Globus pallidus (tissue), 1 donor: ENCODE data around the gene TPM2.
"Not testable (repeated sequence)": the region's sequence is repeated elsewhere in the genome, so short reads cannot be mapped to it uniquely, and the experiment has no call there.

Experiments
- DNase-seq: peaks from one replicate; pipeline ENCODE4 v3.0.0-alpha.2; 2015; ENCODE audit warnings: low spot score

Gene TPM2

GRCh38 chr9:35656348-35656747 lies 33.4 kb downstream of the TPM2 start:
- no peak for DNase-seq

- DNase-seq, result no peak
Measured at GRCh38 chr9:35653611-35654010, 36.1 kb downstream of the TPM2 start.

DNA sequence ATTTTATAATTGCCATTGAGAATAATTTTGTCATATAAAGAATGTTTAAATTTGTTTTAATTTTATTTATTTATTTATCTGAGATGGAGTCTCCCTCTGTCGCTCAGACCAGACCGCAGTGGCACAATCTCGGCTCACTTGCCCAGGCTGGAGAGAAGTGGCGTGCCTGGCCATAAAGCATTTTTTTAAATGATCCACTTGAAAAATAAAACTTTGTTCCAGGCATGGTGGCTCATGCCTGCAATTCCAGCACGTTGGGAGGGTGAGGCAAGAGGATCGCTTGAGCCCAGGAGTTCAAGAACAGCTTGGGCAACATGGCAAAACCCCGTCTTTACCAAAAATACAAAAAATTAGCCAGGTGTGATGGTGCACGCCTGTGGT lies 36.9 kb downstream of the TPM2 start:
- no peak for DNase-seq

DNA sequence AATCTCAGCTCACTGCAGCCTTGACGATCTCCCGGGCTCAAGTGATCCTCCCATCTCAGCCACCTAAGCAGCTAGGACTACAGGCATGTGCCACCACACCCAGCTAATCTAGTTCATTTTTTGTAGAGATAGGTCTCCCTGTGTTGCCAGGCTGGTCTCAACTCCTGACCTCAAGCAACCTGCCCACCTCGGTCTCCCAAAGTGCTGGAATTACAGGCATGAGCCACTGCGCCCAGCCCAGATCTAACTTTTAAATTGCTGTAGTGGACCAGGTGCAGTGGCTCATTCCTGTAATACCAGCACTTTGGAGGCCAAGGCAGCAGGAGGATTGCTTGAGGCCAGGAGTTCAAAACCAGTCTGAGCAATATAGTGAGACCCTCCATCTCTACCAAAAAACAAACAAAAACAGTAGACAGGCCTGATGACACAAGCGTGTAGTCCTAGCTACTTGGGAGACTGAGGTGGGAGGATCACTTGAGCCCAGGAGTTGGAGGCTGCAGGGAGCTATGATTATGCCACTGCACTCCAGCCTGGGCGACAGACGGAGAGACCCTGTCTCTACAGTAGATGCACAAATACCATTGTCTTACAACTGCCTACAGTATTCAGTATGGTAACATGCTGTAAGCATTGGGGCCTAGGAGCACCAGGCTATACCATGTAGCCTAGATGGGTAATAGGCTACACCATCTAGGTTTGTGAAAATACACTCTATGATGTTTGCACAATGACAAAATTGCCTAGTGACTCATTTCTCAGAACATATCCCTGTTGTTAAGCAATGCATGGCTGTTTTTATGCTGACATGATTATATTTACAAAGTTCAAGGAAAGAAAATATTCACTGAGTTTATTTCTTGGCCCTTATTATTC lies 37.5 kb downstream of the TPM2 start:
- DNase-seq, result no peak

DNA sequence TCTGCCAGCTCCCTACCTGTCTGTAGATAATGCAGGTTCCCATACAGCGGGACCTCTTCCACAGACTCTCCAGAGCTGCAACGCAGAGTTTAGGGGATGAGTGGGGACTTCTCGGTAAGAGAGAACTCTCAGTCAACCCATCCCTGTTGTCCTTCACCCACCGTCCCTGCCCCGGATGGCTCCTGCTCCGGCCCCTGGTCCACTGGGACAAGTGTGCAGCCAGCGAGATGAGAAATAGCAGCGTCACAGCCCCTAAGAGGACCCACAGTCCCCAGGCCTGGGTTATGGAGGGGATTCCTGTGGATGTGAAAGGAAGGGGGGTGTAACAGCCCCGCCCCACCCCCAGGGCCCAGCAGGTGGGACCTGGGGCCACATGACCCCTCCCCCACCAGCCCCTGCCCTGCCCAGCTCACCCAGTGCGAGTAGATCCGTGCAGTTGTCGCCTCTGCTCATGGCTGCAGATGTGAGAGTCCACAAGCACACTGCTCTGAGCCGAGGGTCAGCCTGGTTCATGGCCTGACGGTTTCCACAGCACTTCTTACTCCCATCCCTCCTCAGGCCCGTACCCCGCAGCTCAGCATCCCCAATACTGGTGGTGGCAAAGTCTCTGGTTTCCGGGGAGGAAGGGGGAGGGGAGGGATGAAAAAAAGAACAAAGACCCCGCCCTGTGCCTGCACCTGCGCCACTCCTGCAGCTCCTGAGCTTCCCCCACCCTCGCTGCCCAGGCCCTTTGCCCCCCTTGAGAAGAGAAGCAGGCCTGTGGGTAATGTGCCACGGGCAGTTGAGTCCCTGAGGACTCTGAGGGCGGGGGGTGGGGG lies 39.2 kb downstream of the TPM2 start, which contains the start of gene SIT1:
TSS of gene SIT1 (minus strand) at position 591 of the 818 bp plus-strand sequence. CDS start at position 513, 78 bp downstream.
- no peak for DNase-seq

- no peak for DNase-seq
Measured at GRCh38 chr9:35649431-35650340, 40.0 kb downstream of the TPM2 start.

- DNase-seq, result peak; percentile 85
Measured at GRCh38 chr9:35646533-35647265, 43.0 kb downstream of the TPM2 start.

- no peak for DNase-seq
Measured at GRCh38 chr9:35646153-35646532, 43.6 kb downstream of the TPM2 start.

DNA sequence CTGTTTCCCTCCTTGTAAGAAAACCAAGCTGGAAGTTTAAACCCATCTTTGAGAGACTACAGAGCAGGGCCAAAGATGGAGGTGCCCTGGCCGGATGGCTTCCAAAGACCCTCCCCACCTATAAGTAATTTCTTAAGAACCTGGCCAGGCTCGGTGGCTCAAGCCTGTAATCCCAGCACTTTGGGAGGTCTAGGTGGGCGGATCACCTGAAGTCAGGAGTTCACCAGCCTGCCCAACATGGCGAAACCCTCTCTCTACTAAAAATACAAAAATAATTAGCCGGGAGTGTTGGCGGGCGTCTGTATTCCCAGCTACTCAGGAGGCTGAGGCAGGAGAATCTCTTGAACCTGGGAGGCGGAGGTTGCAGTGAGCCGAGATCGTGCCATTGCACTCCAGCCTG lies 44.0 kb downstream of the TPM2 start:
- not testable (repeated sequence) for DNase-seq

GRCh38 chr9:35643046-35643445 lies 46.7 kb downstream of the TPM2 start:
- DNase-seq, result no peak

DNA sequence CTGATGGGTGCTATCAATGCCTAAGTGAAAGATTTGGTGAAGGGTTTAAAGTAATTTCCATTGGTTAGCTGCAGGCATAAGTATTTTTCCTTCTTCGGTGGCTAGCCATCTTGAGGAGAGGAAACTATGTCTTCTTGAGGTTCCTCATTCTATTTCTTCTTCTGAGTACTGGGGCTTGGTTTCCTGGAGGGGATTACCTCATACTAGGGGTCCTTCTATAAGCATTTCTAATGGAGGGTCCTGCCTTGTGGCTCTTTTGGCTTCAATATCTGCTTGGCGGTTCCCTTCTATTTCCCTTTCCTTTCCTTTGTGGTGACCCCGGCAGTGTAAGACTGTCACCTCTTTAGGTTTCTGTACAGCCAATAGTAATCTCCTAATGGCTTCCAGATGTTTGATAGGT lies 48.2 kb downstream of the TPM2 start:
- not testable (repeated sequence) for DNase-seq

DNA sequence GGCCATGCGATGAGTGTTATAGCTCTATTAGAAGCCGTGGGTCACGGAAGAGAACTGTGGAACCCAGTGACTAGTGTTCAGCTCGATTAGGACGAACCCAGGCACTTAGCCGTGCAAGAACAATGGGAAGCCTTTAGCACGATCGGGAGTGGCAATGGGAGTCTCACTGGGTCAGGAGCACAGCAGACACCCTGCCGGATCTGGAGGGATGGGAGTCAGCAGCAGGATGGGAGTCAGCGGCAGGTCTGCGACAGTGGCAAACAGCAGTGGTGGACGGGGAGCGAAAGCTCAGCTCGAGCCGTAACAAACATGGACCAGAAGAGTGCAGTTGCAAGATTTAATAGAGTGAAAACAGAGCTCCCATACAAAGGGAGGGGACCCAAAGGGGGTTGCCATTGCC lies 49.3 kb downstream of the TPM2 start:
- not testable (repeated sequence) for DNase-seq

DNA sequence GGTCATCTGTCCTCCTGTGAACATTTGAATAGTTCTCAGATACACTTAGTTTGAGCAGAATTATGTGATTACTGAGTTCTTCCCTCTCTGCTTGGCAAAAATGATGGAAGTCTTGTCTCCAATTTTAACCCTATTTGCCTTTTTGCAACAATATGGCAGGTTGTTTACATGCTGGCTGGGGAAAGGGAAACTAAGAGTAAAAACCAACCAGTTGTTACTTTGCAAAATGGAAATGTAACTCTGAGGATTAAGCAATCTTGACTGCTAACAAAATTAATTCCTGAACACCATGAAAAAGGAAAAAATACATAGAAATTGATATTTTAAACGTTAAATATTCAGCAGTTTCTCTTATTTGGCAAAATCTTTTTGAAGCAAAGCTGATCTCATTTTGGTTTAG lies 50.1 kb downstream of the TPM2 start:
- no peak for DNase-seq

DNA sequence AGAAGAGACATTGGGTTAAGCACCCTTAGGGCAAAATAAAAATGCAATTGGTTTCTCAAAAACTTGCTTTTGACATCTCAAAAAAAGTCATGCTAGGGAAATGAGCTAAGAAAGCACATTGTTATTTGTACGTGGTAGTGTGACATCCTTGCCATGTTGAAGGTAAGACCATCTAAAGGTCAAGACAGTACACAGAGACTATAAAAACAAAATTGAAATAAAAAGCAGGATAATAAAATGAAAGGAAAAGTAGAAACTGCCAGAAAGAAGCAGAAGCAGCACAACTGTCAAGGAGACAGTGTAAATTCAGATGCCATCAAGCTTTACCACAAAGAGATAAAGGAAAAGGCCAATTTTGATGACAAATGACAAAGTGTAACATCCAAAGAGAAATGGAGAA lies 50.5 kb downstream of the TPM2 start:
- DNase-seq, result not testable (repeated sequence)

DNA sequence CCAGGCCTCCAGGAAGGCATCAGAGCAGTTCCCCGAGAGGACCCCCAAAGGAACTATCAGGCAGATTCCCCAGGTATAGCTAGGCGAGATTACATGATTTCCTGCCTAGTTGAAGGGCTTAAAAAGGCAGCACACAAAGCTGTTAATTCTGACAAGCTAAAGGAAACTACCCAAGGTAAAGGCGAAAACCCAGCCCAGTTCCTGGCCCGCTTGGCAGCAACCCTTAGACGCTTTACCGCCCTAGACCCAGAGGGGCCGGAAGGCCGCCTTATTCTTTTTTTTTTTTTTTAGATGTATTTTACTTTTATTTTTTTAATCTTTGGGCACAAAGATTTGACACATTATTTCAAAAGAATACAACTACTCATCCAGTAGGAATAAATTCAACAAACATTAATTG lies 51.0 kb downstream of the TPM2 start:
- not testable (repeated sequence) for DNase-seq

GRCh38 chr9:35637427-35637955 lies 52.2 kb downstream of the TPM2 start:
- DNase-seq, result not testable (repeated sequence)

GRCh38 chr9:35636877-35637246 lies 52.9 kb downstream of the TPM2 start:
- not testable (repeated sequence) for DNase-seq

DNA sequence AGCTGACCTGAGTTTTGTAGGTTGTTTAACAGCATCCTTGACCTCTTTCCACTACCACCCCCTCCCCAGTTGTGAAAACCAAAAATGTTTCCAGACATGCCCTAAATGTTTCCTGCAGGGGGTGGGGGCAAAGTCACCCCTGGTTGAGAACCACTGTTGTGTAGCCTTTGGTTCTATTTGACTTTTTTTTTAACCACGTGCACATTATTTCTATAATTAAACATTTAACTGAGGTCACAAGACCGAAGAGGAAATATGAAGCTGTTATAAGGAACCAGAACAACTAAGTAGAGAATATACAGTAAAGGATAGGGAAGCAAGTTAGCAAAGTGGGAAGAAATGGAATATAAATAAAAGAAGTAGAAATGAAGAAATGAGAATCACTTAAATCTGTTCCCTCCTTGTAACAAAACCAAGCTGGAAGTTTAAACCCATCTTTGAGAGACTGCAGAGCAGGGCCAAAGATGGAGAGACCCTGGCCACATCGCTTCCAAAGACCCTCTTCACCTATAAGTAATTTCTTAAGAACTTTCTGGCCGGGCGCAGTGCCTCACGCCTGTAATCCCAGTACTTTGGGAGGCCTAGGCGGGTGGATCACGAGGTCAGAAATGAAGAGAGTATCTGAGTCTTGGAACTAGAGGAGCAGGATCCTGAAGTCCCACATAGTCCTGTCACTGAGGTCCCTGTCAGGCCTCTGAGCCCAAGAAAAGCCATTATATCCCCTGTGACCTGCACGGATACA lies 53.4 kb downstream of the TPM2 start:
- no peak for DNase-seq

GRCh38 chr9:35635730-35636129 lies 54.0 kb downstream of the TPM2 start:
- DNase-seq, result no peak
